SK-N-SH treated with all-trans-retinoic acid at 6 μM for 48 hours (cell line): Measurements from ENCODE around the gene SRCAP.

Source experiments
- ARNTL ChIP-seq: fragments of 450-650 bp; formaldehyde crosslinking; IDR thresholded peaks from 2 replicates; pipeline ENCODE4 v1.5.0; 2020; ENCODE audit warnings: low read depth, mild to moderate bottlenecking, moderate library complexity, borderline replicate concordance
- CREB5 ChIP-seq: fragments of 250-450 bp; sonication (Bioruptor Pico); IDR thresholded peaks from 2 replicates; pipeline ENCODE4 v1.5.1; 2020; ENCODE audit warnings: low read depth, mild to moderate bottlenecking, moderate library complexity
- CSDC2 ChIP-seq: fragments of 250-450 bp; sonication (Bioruptor Pico); IDR thresholded peaks from 2 replicates; pipeline ENCODE4 v1.5.0; 2020; ENCODE audit warnings: mild to moderate bottlenecking, moderate library complexity
- PATZ1 ChIP-seq: fragments of 250-450 bp; sonication (Bioruptor Pico); IDR thresholded peaks from 2 replicates; pipeline ENCODE4 v1.8.0; 2020; ENCODE audit warnings: mild to moderate bottlenecking, moderate library complexity, borderline replicate concordance
- RARB ChIP-seq: fragments of 250-450 bp; sonication (Bioruptor Pico); IDR thresholded peaks from 2 replicates; pipeline ENCODE4 v1.8.0; 2021; ENCODE audit warnings: mild to moderate bottlenecking, moderate library complexity
- TCF4 ChIP-seq: fragments of 250-450 bp; sonication (Bioruptor Pico); IDR thresholded peaks from 2 replicates; pipeline ENCODE4 v1.8.0; 2021; ENCODE audit warnings: mild to moderate bottlenecking, moderate library complexity, borderline replicate concordance
- TSHZ2 ChIP-seq: fragments of 250-450 bp; sonication (Bioruptor Pico); IDR thresholded peaks from 2 replicates; pipeline ENCODE4 v1.5.0; 2020; ENCODE audit warnings: mild to moderate bottlenecking, moderate library complexity
- ZFP30 ChIP-seq: fragments of 450-650 bp; formaldehyde crosslinking; IDR thresholded peaks from 2 replicates; pipeline ENCODE4 v1.5.0; 2022; ENCODE audit warnings: mild to moderate bottlenecking, moderate library complexity
- ZNF70 ChIP-seq: fragments of 450-650 bp; formaldehyde crosslinking; IDR thresholded peaks from 2 replicates; pipeline ENCODE4 v1.5.0; 2020; ENCODE audit warnings: mild to moderate bottlenecking, moderate library complexity
- ZNF8 ChIP-seq: fragments of 450-650 bp; formaldehyde crosslinking; IDR thresholded peaks from 2 replicates; pipeline ENCODE4 v1.5.0; 2020; ENCODE audit warnings: mild to moderate bottlenecking, moderate library complexity

- TF ChIP-seq TCF4 (CRISPR knock-in tag) (no peak), ZNF8 (CRISPR knock-in tag) (no peak), RARB (no peak), CREB5 (CRISPR knock-in tag) (no peak), PATZ1 (CRISPR knock-in tag) (no peak), TSHZ2 (CRISPR knock-in tag) (no peak), CSDC2 (CRISPR knock-in tag) (no peak), ZFP30 (CRISPR knock-in tag) (no peak), ZNF70 (CRISPR knock-in tag) (no peak), ARNTL (no peak)
Measured at GRCh38 chr16:30786115-30786935, 87.4 kb downstream of the SRCAP start.
